Glutamatergic neuron (in vitro differentiated cells): ENCODE measurements around the gene HSPB1. TPM values are rescaled to one million over a fixed set of nuclear protein-coding genes. Genes with fewer than 3 reads are reported as not detected.

Experiments
- DNase-seq: peaks from one replicate; pipeline ENCODE4 v3.0.0; 2022
- H3K27ac Mint-ChIP-seq: one replicate; pipeline ENCODE4 v1.8.0; 2020; ENCODE audit warnings: mild to moderate bottlenecking, mixed read lengths, inconsistent platforms; ENCODE audit not compliant: unreplicated experiment
- H3K27me3 Mint-ChIP-seq: one replicate; pipeline ENCODE4 v1.8.0; 2020; ENCODE audit warnings: mild to moderate bottlenecking, moderate library complexity, mixed read lengths, inconsistent platforms; ENCODE audit not compliant: unreplicated experiment
- H3K36me3 Mint-ChIP-seq: one replicate; pipeline ENCODE4 v1.8.0; 2020; ENCODE audit warnings: mild to moderate bottlenecking, mixed read lengths, inconsistent platforms; ENCODE audit not compliant: unreplicated experiment
- H3K4me1 Mint-ChIP-seq: one replicate; pipeline ENCODE4 v1.8.0; 2020; ENCODE audit warnings: mild to moderate bottlenecking, low read depth, mixed read lengths, inconsistent platforms; ENCODE audit not compliant: unreplicated experiment
- H3K4me3 Mint-ChIP-seq: one replicate; pipeline ENCODE4 v1.8.0; 2020; ENCODE audit warnings: mild to moderate bottlenecking, mixed read lengths, inconsistent platforms; ENCODE audit not compliant: unreplicated experiment
- H3K9me3 Mint-ChIP-seq: one replicate; pipeline ENCODE4 v1.8.0; 2020; ENCODE audit warnings: mild to moderate bottlenecking, moderate library complexity, mixed read lengths, inconsistent platforms; ENCODE audit not compliant: unreplicated experiment
- CTCF ChIP-seq: fragments of 200-600 bp; sonication (generic); IDR thresholded peaks from one replicate; pipeline ENCODE4 v1.5.0; 2021; ENCODE audit not compliant: partially characterized antibody, unreplicated experiment
- total RNA-seq: library from RNA; stranded (reverse); fragmentation: NEBNext Ultra II Directional; extraction: Animal tissue kit (Norgen Biotek cat#: 25700); gene quantifications from one replicate; pipeline ENCODE4 v1.2.1, GENCODE V29; 2021; ENCODE audit not compliant: unreplicated experiment

The HSPB1 gene
- total RNA-seq, 1 donor from 2014 or later = 50.4 TPM

DNA sequence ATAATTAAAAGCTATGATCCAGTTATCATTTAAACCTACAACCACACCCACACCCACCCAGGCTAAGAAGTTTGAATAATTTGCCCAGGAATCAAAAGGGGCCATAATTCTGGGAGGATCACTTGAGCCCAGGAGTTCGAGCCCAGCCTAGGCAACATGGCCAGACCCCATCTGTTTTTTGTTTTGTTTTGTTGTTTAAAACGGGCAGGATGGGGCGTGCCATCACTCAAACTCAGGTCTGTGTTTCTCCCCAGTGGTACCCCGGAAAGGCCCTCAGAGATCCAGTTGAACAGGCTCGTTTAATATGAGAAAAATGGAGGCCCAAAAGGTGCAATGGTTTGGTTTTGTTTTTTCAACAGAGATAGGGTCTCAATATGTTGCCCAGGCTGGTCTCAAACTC lies 23.3 kb downstream of the HSPB1 start:
- H3K27ac Mint-ChIP-seq = no peak overlapping the region
- H3K9me3 Mint-ChIP-seq = peaks cover 28% of the 10 kb centered on the region
- TF ChIP-seq CTCF = no peak
- H3K27me3 Mint-ChIP-seq = peaks cover 10% of the 10 kb centered on the region
- peaks cover 7% of the 10 kb centered on the region for H3K36me3 Mint-ChIP-seq
- H3K4me3 Mint-ChIP-seq = no peak overlapping the region
- no peak for DNase-seq
- peaks cover 28% of the 10 kb centered on the region for H3K4me1 Mint-ChIP-seq

DNA sequence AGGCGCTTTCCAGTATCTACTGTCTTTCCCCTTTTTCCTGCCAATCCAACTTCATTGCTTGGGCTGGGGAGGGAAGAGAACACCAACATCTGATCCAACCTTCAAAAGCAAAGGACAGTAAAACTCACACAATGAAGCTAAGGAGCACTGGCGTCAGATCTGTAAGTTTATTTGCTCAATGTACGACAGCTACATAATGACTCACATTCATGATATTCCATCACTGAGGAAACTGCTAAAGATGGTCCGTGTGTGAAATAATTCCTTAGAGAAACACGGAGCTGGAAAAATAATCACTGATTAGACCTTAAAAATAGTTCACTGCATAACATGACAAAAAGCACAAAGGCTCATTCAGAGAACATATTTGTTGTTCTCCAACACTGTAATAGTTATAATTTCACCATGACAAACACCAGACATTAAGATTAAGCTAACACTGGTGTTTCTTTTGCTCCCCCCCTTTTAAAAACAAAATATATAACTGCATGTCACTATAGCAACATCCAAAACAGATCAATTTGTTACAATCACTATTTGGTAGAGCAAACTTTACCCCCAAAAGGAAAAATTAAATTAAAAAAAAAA lies 24.3 kb downstream of the HSPB1 start:
- Mint-ChIP-seq H3K36me3 (peaks cover 7% of the 10 kb centered on the region), H3K27me3 (peaks cover 10% of the 10 kb centered on the region), H3K27ac (peak overlapping the region; percentile 19), H3K4me3 (no peak overlapping the region), H3K9me3 (peaks cover 25% of the 10 kb centered on the region), H3K4me1 (peaks cover 34% of the 10 kb centered on the region)
- TF ChIP-seq CTCF = no peak
- no peak for DNase-seq

DNA sequence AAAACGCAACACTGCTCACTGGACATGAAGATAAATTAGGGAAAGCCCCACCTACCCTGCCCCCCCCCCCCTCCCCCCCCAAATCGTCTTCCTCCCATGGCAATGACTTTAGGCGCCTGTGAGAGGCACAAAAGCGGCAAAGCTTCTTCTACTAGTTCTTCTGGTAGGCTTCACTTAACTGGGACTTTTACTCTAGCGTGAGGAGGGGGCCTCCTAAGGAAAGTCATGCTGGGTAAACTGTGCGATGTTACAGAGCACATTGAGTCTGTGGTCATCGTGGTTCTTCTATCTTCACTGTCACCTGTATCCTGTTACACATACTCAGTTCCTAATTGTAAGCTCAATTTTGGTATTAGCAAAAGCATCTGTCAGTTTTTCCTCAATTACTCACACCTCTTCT lies 25.1 kb downstream of the HSPB1 start:
- H3K27me3 Mint-ChIP-seq = peaks cover 10% of the 10 kb centered on the region
- H3K4me3 Mint-ChIP-seq = no peak overlapping the region
- no peak for DNase-seq
- peaks cover 25% of the 10 kb centered on the region for H3K9me3 Mint-ChIP-seq
- peaks cover 40% of the 10 kb centered on the region for H3K4me1 Mint-ChIP-seq
- peaks cover 7% of the 10 kb centered on the region for H3K36me3 Mint-ChIP-seq
- no peak for TF ChIP-seq CTCF
- H3K27ac Mint-ChIP-seq = no peak overlapping the region

DNA sequence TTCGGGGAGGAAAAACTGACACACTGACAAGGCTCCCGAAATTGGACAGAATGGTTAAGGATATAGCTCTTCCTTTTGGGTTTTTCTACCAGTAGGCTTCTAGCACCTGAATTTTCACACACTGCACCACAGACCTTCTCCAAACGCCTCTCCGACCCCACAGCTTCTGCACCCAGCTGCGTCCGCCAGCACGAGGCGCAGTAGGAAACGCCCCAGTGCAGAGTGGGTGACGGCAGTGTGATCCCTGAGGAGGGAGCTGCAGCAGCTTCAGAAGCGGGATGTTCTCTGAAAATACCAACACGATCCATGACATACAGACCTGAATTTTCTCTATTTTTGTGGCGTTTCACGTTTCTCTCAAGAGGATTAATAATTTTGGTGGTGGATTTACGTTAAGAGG lies 25.9 kb downstream of the HSPB1 start:
- peaks cover 7% of the 10 kb centered on the region for H3K36me3 Mint-ChIP-seq
- no peak overlapping the region for H3K27ac Mint-ChIP-seq
- peaks cover 5% of the 10 kb centered on the region for H3K27me3 Mint-ChIP-seq
- no peak for DNase-seq
- no peak for TF ChIP-seq CTCF
- H3K4me1 Mint-ChIP-seq = peaks cover 43% of the 10 kb centered on the region
- no peak overlapping the region for H3K4me3 Mint-ChIP-seq
- peaks cover 20% of the 10 kb centered on the region for H3K9me3 Mint-ChIP-seq

DNA sequence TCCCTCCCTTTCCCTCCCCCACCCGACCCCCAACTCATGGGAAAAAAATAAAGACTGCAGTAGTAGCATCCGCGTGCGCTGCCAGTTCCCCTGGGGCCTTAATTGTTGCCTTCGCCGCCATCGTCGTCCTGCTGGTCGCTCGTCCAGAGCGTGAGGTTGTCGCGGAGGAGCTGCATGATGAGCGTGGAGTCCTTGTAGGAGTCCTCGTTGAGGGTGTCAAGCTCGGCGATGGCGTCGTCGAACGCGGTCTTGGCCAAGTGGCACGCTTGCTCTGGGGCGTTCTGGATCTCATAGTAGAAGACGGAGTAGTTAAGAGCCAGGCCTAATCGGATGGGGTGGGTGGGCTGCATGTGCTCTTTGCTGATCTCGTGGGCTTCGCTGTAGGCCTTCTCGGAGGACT lies 27.0 kb downstream of the HSPB1 start:
- H3K27me3 Mint-ChIP-seq = peaks cover 5% of the 10 kb centered on the region
- DNase-seq = no peak
- peaks cover 7% of the 10 kb centered on the region for H3K36me3 Mint-ChIP-seq
- peaks cover 48% of the 10 kb centered on the region for H3K4me1 Mint-ChIP-seq
- H3K4me3 Mint-ChIP-seq = peak overlapping the region; percentile 26
- peaks cover 18% of the 10 kb centered on the region for H3K9me3 Mint-ChIP-seq
- H3K27ac Mint-ChIP-seq = peak overlapping the region; percentile 69
- no peak for TF ChIP-seq CTCF
